H1 (cell line): ENCODE measurements around the gene MRM3. TPM values are rescaled to one million over a fixed set of nuclear protein-coding genes. Genes with fewer than 3 reads are reported as not detected.
A peak's percentile ranks its signal among the peaks of the same experiment; 100 is the strongest.

Experiments
- ASH2L ChIP-seq: fragments of 200-600, 300-600 bp; sonication (generic); IDR thresholded peaks from one replicate; pipeline ENCODE4 v1.7.1; 2017; ENCODE audit warnings: low read length
- BACH1 ChIP-seq: IDR thresholded peaks from 2 replicates; pipeline ENCODE4 v1.6.1; 2012; ENCODE audit warnings: low read length, improper control_type of control experiment
- CHD1 ChIP-seq: IDR thresholded peaks from 2 replicates; pipeline ENCODE4 v1.6.1; 2012; ENCODE audit warnings: low read depth, low read length, improper control_type of control experiment
- CREB1 ChIP-seq: IDR thresholded peaks from 2 replicates; pipeline ENCODE4 v1.6.1; 2012; ENCODE audit warnings: inconsistent platforms
- EP300 ChIP-seq, 2 experiments: IDR thresholded peaks; 1 replicate in 1 of 2; 2 replicates in 1 of 2; pipeline ENCODE4 v1.6.1; 2011 to 2012; ENCODE audit warnings: low read depth in 2 of 2, low read length in 2 of 2, mild to moderate bottlenecking in 2 of 2, borderline replicate concordance in 1 of 2, inconsistent platforms in 1 of 2, moderate library complexity in 1 of 2
- GTF2F1 ChIP-seq: IDR thresholded peaks from 2 replicates; pipeline ENCODE4 v1.6.1; 2012; ENCODE audit warnings: low read depth, low read length, improper control_type of control experiment, borderline replicate concordance
- HDAC6 ChIP-seq: IDR thresholded peaks from one replicate; pipeline ENCODE4 v1.7.1; 2012; ENCODE audit warnings: low read depth, mild to moderate bottlenecking, inconsistent platforms, low read length, moderate library complexity
- JUND ChIP-seq: IDR thresholded peaks from 2 replicates; pipeline ENCODE4 v1.6.1; 2011; ENCODE audit warnings: mild to moderate bottlenecking, improper control_type of control experiment, low read length
- KDM1A ChIP-seq: fragments of 200-600, 300-600 bp; sonication (generic); IDR thresholded peaks from 2 replicates; pipeline ENCODE4 v1.7.1; 2016; ENCODE audit warnings: mild to moderate bottlenecking, low read length, borderline replicate concordance
- KDM4A ChIP-seq: IDR thresholded peaks from one replicate; pipeline ENCODE4 v1.7.1; 2012; ENCODE audit warnings: low read depth, mild to moderate bottlenecking, moderate library complexity, low read length, inconsistent platforms; ENCODE audit not compliant: severe bottlenecking
- MAX ChIP-seq: IDR thresholded peaks from 2 replicates; pipeline ENCODE4 v1.6.1; 2012; ENCODE audit warnings: inconsistent platforms
- NRF1 ChIP-seq: IDR thresholded peaks from 2 replicates; pipeline ENCODE4 v1.6.1; 2011; ENCODE audit warnings: mild to moderate bottlenecking, low read depth, low read length, improper control_type of control experiment
- PHF8 ChIP-seq: fragments of 200-600 bp; sonication (generic); conservative IDR thresholded peaks from 2 replicates; pipeline ENCODE4 v1.7.1; 2012; ENCODE audit warnings: low read depth, mild to moderate bottlenecking, inconsistent platforms, low read length, moderate library complexity
- POLR2A ChIP-seq, 2 experiments: IDR thresholded peaks; 1 replicate in 1 of 2; 2 replicates in 1 of 2; pipeline ENCODE4 v1.6.1; 2011; ENCODE audit warnings: low read depth in 2 of 2, low read length in 2 of 2, mild to moderate bottlenecking in 2 of 2; ENCODE audit errors: control extremely low read depth in 1 of 2
- RAD21 ChIP-seq, 2 experiments: IDR thresholded peaks in 1 of 2; conservative IDR thresholded peaks in 1 of 2; 2 replicates each; pipeline ENCODE4 v1.6.1; 2011; ENCODE audit warnings: low read depth in 2 of 2, low read length in 2 of 2, improper control_type of control experiment in 1 of 2, inconsistent platforms in 1 of 2, mild to moderate bottlenecking in 1 of 2, moderate library complexity in 1 of 2
- RBBP5 ChIP-seq: IDR thresholded peaks from 2 replicates; pipeline ENCODE4 v1.7.1; 2012; ENCODE audit warnings: low read depth, mild to moderate bottlenecking, inconsistent platforms, low read length, moderate library complexity, borderline replicate concordance
- RFX5 ChIP-seq: IDR thresholded peaks from 2 replicates; pipeline ENCODE4 v1.6.1; 2011; ENCODE audit warnings: low read depth, low read length, improper control_type of control experiment, borderline replicate concordance
- RXRA ChIP-seq: IDR thresholded peaks from 2 replicates; pipeline ENCODE4 v1.6.1; 2011; ENCODE audit warnings: low read depth, mild to moderate bottlenecking, low read length, moderate library complexity; ENCODE audit not compliant: insufficient read depth
- SAP30 ChIP-seq: fragments of 300-600 bp; sonication (generic); IDR thresholded peaks from 2 replicates; pipeline ENCODE4 v1.7.1; 2012; ENCODE audit warnings: low read length, moderate library complexity, mild to moderate bottlenecking, inconsistent platforms; ENCODE audit not compliant: insufficient read depth, insufficient replicate concordance
- SP2 ChIP-seq: IDR thresholded peaks from 2 replicates; pipeline ENCODE4 v1.6.1; 2012; ENCODE audit warnings: mild to moderate bottlenecking, low read length, inconsistent platforms
- SUZ12 ChIP-seq: fragments of 200-600 bp; sonication (generic); IDR thresholded peaks from 2 replicates; pipeline ENCODE4 v1.6.1; 2012; ENCODE audit warnings: mild to moderate bottlenecking, inconsistent platforms, low read length, moderate library complexity, mixed read lengths
- TBP ChIP-seq: IDR thresholded peaks from 2 replicates; pipeline ENCODE4 v1.6.1; 2011; ENCODE audit warnings: low read depth, low read length, improper control_type of control experiment
- TCF12 ChIP-seq: IDR thresholded peaks from 2 replicates; pipeline ENCODE4 v1.6.1; 2011; ENCODE audit warnings: low read depth, mild to moderate bottlenecking, low read length
- USF2 ChIP-seq: IDR thresholded peaks from 2 replicates; pipeline ENCODE4 v1.6.1; 2011; ENCODE audit warnings: low read length, improper control_type of control experiment
- polyA plus RNA-seq, 7 experiments: library from polyadenylated mRNA; depleted of rRNA in 3 of 7; stranded (reverse) in 5 of 7; unstranded in 2 of 7; fragments of >200 nt in 5 of 7; fragments of 200-250 nt in 2 of 7; gene quantifications; 1 replicate in 5 of 7; 2 replicates in 1 of 7; 4 replicates in 1 of 7; pipeline versions ENCODE4 v1.2.1 to v1.2.3, GENCODE V29; 2011 to 2013; ENCODE audit warnings: missing spikeins in 2 of 7, mixed read lengths in 2 of 7
- total RNA-seq: library from RNA; stranded (reverse); fragmentation: NEBNext Ultra II Directional; extraction: Animal tissue kit (Norgen Biotek cat#: 25700); gene quantifications from 2 replicates; pipeline ENCODE4 v1.2.1, GENCODE V29; 2021

Gene MRM3
- total and polyA plus RNA-seq, 2 of the 8 experiments (the other 6 are each of a cell fraction or from before 2014, with no cell fraction given) = 10.1 to 20.8 TPM

- TF ChIP-seq HDAC6 = no peak
- no peak for TF ChIP-seq SUZ12
- no peak for TF ChIP-seq SAP30
- no peak for TF ChIP-seq RFX5
- peak; percentile 65 for TF ChIP-seq NRF1
- no peak for TF ChIP-seq SP2
- no peak for TF ChIP-seq TCF12
- TF ChIP-seq USF2 = 0 out of 2 replicates have a peak, but pooled peaks have one; percentile 6
- no peak; the same call in 1 of the 2 replicates for TF ChIP-seq BACH1
- peak; percentile 87 for TF ChIP-seq KDM4A
- TF ChIP-seq MAX = 0 out of 2 replicates have a peak, but pooled peaks have one; percentile 30
- no peak; the same call in 1 of the 2 replicates for TF ChIP-seq JUND
- no peak for TF ChIP-seq GTF2F1
- peak; percentile 64 for TF ChIP-seq ASH2L
- peak; percentile 37 to 48; a peak in 3 of 4 replicates for TF ChIP-seq RAD21 (IDR thresholded peaks at IDR 0.05 in 1 of 2, conservative IDR thresholded peaks at IDR 0.05 in 1 of 2; ENCODE audit: low read depth in 2 of 2, low read length in 2 of 2)
- peak; percentile 63; the same call in 1 of the 2 replicates for TF ChIP-seq CREB1
- no peak for TF ChIP-seq KDM1A
- no peak for TF ChIP-seq RXRA
- peak; percentile 91 for TF ChIP-seq PHF8
- peak in 1 of 2 experiments; percentile 83; a peak in 2 of 3 replicates for TF ChIP-seq POLR2A (IDR thresholded peaks at IDR 0.05; ENCODE audit: control extremely low read depth in 1 of 2, low read depth in 2 of 2, low read length in 2 of 2)
- TF ChIP-seq CHD1 = no peak
- no peak; the same call in 1 of the 2 replicates for TF ChIP-seq RBBP5
- TF ChIP-seq EP300 (IDR thresholded peaks at IDR 0.05; ENCODE audit: borderline replicate concordance in 1 of 2, low read depth in 2 of 2, low read length in 2 of 2) = no peak
- 0 out of 2 replicates have a peak, but pooled peaks have one; percentile 32 for TF ChIP-seq TBP
Observed at GRCh38 chr17:752002-752619, 30.0 kb upstream of the MRM3 start, which contains the start of gene GEMIN4 (continued).
